HG02642 (cell line): ENCODE data around the gene DHRS1.

Experiments
- ATAC-seq: cut with Tn5 transposase; IDR thresholded peaks from one replicate; pipeline ENCODE4 v1.9.1; 2021; ENCODE audit warnings: mild to moderate bottlenecking; ENCODE audit not compliant: unreplicated experiment, poor library complexity

DHRS1 gene

DNA sequence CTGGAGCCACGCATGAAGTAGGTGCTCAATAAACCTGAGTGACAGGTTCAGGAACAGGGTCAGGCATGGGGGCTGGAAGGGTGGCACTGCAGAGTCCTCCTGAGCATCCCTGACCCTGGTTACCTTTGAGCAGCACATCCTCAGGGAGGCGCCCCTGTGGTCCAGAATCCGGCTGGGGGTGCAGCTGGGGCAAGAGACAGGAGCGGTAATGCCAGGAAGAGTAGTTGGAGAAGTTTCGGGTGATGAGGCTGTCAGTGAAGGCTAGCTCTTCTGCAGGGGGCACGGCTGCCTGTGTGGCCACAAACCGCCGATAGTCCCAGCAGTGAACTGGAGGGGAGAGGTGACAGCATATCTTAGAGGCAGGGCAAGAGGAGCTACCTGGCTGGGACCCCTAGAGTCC lies 30.2 kb downstream of the DHRS1 start:
- no peak for ATAC-seq

- ATAC-seq: no peak
Measured at GRCh38 chr14:24268225-24268624, 31.4 kb downstream of the DHRS1 start.

GRCh38 chr14:24267516-24267915 lies 32.1 kb downstream of the DHRS1 start:
- no peak for ATAC-seq

GRCh38 chr14:24266344-24267244 lies 33.0 kb downstream of the DHRS1 start:
- ATAC-seq: no peak

- no peak for ATAC-seq
Measured at GRCh38 chr14:24264298-24264697, 35.3 kb downstream of the DHRS1 start.

GRCh38 chr14:24263848-24264247 lies 35.7 kb downstream of the DHRS1 start:
- no peak for ATAC-seq

- ATAC-seq: no peak
Measured at GRCh38 chr14:24262821-24263733, 36.5 kb downstream of the DHRS1 start, which contains the start of gene TGM1. TGM1 (minus strand) TSS chr14:24263177; CDS start chr14:24262352, 825 bp downstream.

DNA sequence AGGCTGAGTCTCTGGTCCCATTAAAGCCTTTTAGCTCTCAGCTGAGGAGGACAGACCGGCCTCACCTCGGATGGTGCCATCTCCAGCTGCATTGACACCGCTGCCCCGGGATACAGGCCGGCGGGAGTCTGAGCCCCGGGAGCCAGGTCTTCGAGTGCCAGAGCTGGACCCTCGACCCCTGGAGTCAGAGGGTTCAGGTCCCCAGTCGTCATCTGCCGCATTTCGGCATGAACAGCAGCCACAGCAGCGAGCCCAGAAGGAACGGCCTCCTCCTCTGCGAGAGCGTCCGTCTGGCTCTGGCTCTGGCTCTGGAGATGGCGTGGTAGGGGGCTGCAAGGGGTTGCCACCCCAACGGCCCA lies 37.6 kb downstream of the DHRS1 start:
- ATAC-seq: no peak

DNA sequence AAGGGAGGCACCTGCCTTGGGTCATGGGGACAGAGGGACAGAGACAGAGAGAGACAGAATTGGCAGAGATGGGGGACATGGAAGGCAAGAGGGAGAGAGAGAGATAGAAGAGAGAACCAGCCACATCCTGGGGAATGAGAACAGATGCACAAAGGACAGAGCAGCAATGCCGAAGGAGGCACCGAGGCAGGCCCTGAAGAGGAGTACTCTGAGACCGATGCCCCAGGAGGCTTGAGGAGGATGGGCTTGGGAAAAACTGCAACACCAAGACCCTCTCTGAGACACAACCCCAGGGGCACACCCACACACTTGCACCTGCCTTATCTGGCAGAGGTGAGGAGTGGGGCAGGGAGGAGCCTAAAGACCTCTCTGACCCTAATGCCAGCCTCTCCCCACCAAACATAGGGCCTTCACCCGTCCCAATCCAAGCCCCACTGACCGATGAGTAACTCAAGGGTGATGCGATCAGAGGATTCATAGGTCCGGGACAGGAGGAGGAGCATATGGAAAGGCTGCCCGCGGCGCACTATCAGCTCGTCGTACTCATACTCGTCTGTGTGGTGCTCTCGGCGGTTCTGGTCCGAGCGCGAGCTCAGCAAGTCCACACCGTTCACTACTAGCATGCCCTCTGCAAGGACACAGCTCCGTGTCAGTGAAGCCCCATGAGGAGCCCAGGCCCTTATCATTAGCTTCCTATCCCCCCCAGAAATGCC lies 38.2 kb downstream of the DHRS1 start:
- no peak for ATAC-seq

- no peak for ATAC-seq
Measured at GRCh38 chr14:24260780-24261157, 38.8 kb downstream of the DHRS1 start.

- no peak for ATAC-seq
Measured at GRCh38 chr14:24260026-24260779, 39.4 kb downstream of the DHRS1 start.

DNA sequence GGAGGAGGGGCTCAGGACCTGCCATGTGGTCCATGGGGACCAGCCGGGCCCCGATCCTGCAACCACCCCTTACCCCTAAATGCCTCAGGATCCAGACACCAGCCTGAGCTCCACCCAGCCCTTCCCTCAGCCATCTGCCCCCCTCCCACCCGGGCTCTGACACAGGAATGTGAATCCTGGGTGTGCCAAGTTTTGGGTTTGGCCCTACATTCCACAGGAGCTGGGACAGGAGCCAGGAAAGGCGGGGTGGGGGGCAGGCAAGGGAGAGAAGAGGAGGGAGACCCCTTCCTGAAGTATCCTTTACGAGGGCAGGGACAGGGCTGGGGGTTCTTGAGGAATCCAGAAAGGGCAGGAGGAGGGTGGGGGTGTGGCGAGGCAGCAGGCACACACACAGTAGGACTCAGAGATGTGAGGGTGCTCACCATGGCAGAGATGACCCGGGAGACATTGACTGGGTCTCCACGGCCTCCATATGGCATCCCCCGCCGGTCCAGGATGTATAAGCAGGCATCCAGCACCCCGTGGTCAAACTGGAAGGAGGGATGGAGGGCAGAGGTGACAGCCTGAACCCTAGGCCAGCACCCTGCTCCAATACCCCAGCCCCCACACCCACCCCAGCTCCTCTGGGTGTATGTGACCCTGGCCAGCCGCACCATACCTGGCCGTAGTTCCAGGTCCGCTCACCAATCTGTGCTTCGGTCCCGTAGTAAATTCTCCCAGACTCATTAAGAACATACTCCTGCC lies 40.1 kb downstream of the DHRS1 start:
- no peak for ATAC-seq

DNA sequence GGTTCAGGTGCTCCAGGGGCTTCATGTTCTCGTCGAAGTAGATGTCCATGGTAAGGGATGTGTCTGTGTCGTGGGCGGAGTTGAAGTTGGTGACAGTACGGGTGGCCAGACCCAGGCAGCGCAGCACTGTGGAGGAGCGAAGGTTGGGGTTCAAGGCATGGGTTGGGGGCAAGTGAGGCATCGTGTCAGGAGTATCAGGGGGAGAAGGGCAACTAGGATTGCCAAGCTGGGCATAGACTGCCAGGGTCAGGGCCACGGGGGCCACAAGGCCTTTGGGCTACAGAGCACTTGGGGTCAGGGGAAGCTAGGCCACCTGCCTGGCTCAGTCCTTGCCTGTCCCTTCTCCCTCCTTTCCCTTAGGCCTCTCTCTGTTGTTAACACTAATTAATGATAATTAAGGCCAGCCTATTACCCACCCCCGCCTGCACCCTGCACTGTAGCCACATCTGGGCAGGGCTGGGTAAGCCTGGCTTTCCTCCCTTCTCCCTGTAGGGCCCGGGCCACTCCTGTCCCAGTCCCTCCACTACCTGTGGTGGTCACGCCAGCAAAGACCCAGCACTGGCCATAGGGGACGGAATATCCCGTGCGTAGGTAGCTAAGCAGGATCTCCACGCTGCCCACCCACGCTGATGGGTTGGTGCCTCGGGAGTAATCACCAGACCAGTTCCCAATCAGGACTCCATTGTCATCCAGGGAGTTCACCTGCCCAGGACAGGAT lies 40.9 kb downstream of the DHRS1 start:
- no peak for ATAC-seq

- no peak for ATAC-seq
Measured at GRCh38 chr14:24258119-24258518, 41.5 kb downstream of the DHRS1 start.

- no peak for ATAC-seq
Measured at GRCh38 chr14:24256960-24257359, 42.6 kb downstream of the DHRS1 start.

DNA sequence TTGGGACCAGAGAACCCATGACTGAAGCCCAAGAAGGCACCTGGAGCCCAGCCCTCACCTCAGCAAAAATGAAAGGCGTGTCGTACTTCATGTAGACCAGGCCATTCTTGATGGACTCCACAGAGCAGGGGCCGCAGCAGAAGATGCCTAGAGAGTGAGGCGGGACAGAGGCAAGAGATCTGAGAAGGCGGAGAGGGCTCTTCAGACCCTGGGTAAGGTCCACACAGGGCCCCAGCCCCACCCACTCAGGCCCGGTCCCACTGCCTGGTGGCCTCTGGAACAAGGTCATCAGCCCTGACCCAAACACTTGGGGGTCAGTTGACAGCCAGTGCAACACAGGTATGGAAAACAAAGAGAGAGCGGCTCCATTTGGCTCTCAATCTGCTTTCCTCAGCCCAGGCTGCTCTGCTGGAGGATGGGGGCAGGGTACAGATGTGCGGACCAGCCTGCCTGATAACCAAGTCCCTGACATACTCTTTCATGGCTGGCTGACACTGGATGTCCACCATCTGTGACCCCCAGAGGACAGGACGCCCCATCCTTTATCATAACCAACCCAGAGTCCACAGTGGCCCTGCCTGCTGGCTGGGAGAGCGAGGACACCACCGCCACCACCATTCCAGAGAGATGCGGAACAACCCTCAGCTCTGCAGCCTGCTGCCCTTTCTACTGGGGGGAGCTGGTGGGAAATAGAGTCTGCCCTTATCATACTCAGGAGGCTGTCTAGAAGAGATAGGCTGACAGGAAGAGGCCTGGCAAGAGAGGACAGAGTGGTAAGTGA lies 43.5 kb downstream of the DHRS1 start:
- ATAC-seq: no peak

DNA sequence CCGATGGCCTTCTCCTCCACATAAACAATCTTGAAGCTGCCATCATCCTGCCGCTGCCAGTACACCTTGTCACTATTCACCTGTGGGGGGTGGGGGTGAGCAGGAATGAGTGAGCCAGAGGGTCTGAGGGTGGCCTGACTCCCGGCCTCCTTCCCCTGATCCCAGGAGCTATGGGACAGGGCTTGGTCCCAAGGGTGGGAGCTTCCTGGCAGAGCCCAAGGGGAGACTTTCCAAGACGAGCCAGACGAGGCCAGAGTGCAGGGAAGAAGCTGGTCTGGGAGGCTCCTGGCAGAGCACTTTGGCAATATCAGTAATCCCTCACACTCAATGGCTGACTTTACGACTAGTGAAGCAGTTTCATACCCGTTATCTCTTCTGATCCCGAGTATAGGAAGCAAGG lies 44.1 kb downstream of the DHRS1 start:
- ATAC-seq: no peak
